DMS153 treated with DMSO at 0.1 percent for 48 hours (cell line): ENCODE results near the gene BRSK2.
"Not testable (repeated sequence)": the region's sequence is repeated elsewhere in the genome, so short reads cannot be mapped to it uniquely, and the experiment has no call there.

ENCODE experiments used
- DNase-seq: peaks from one replicate; lab custom pipeline; 2025; ENCODE audit not compliant: unreplicated experiment; lab: John Stamatoyannopoulos, UW

BRSK2 gene

DNA sequence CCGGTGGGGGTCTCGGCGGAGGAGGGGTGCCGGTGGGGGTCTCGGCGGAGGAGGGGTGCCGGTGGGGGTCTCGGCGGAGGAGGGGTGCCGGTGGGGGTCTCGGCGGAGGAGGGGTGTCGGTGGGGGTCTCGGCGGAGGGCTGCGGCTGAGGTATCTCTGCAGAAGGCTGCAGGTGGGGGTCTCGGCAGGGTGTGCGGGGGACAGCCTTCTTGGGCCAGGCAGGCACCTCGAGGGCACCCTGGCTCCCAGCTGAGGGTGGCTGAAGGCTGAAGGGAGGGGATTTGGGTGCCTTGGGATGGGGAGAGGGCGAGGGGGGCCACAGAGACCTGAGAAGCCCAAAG lies 45.7 kb downstream of the BRSK2 start:
- DNase-seq = not testable (repeated sequence)

DNA sequence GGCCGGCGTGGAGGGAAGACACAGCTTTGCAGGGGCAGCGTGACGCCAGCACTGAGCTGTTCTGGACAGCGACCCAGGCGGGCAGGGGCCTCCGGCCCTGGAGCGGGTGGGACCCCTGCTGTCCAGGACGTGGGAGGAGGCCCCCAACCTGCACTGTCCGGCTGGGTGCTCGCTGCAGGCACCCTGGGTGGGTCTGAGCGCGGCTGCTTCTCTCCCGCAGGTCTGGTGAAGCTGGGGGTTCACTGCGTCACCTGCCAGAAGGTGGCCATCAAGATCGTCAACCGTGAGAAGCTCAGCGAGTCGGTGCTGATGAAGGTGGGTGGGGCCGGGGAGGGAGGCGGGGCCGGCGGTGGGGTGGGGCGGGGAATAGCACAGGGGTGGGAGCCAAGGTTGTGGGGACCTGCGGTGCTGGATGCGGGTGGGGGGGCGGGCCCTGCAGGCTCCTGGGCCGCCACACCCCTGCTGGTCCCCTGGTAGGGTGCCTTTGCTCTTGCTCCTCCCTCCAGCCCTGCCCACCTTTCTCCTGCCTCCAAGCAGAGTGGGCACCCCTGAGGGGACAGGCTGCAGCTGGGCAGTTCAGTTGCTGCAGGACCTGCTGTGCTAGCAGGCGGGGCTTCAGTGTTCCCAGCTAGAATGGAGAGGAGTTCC lies 46.2 kb downstream of the BRSK2 start:
- DNase-seq = no peak

DNA sequence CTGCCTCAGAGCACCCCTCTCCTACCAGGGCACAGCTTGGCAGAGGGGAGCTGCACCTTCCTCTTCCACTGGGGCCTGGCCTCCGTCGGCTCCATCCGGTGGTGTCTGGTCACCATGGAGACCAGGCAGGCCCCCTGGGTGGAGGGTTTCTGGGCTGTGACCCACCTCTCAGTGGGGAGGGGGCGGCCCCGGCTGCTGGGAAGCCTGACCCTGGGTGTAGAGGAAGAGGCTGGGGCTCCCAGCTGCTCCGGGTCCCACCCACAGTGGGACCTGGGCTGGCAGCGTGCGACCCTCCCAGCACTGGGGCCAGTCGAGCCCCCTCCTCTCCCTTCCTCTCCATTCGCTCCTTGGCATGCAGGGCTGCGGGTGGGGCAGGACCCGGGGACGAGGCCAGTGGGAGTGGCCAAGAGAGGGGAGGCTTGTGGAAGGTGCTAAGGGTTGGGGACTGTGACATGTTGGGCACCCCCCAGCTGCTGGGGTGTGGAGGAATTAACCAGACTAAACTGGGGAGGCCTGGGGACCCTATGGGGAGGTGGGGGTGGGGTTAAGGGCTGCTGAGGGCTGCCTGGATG lies 46.8 kb downstream of the BRSK2 start:
- DNase-seq = no peak

DNA sequence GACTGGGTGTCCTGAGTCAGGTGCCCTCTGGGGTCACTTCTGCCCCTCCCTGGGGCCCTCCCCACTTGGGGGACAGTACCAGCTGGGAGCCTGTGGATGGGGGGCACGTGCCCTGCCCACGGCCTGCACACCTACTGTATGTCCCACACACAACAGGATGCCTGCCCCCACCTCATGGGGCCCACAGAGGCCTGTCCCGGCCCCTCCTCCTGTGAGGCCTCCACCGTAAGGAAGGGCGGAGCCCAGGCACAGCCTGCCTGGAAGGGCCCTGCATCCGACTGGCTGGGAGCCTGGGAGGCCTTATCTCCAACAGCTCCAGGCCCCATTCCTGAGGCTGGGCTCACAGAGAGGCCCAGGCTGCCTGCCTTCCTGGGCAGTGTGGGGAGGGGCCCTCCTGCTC lies 47.8 kb downstream of the BRSK2 start:
- DNase-seq = no peak

DNA sequence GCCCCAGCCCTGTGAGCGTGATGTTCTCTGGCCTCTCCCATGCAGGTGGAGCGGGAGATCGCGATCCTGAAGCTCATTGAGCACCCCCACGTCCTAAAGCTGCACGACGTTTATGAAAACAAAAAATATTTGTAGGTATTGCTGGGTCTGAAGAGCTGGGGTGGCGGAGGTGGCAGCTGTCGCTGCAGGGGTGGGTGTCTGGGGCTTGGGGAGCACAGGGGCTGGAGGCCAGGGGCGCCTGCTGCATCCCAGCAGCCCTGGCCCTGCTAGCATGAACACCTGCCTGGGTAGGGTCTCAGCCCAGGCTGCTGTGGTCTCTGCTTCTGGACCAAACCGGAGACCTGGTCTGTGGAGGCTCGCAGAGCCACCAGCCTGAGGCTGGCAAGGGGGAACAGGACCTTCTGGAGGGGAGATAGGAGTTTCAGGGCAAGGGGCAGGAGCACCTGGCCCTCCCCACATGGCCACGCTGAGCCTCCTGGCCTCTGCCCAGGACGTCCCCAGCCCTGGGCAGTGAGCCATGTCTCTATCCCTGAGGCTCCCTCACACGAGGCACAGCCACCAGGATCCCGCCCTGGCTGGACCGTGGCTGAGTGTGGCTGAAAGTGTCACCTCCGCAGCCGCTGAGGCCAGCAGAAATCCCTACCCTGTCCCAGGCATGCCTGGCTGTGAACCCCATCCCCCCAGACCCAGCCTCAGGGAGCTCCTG lies 48.7 kb downstream of the BRSK2 start:
- no peak for DNase-seq

DNA sequence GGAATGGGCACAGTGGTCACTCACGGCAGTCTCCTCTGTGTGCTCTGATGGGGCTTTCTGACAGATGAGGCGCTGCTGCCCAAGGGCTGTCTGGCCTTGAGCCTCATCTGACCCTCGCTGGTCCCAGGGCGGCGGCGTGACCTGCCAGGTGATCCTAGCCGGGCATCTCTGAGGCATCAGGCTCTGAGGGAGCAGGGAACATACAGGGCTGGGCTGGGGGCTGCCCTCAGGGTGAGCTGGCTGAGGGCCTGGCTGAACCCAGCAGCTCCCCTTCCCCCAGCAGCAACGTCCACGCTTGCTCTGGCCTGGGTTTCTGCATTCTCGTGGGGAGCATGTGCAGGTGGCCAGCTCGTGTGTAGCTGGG lies 49.2 kb downstream of the BRSK2 start:
- no peak for DNase-seq

DNA sequence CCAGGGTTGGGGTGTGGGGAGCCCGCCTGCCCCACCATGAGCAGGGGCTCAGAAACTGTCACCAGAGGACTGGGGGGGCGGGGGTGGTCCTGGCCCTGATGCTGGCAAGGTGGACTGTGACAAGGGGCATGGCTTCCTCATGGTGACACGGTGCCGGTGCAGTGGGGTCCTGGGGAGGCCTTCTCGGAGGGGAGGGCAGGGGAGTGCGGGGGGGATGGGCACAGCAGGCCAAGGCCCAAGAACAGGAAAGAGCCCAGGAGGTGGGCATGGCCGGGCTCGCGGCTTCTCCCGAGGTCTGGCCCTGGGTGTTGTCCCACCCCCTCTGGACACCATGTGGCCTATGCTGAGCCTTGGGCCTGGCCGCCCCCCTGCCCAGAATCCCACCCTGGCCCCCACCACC lies 49.6 kb downstream of the BRSK2 start:
- no peak for DNase-seq

DNA sequence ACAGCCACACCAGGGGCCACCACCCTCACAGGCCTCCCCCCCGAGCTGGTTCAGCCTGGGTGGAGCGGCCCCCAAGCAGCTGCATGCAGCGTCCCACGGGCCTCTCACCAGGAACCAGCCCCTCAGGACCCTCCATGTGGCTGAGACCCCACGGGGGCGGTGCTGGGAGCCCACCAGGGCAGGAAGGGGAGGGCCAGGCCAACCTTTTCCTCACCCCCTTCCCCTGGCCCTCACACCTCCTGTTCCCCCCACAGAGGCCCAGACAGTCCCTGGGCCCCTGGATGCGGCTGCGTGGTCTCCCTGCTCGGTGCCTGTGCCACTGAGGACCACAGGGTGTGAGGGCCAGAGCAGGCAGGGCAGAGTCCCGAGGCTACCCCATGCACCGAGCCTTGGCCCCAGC lies 50.3 kb downstream of the BRSK2 start:
- no peak for DNase-seq

DNA sequence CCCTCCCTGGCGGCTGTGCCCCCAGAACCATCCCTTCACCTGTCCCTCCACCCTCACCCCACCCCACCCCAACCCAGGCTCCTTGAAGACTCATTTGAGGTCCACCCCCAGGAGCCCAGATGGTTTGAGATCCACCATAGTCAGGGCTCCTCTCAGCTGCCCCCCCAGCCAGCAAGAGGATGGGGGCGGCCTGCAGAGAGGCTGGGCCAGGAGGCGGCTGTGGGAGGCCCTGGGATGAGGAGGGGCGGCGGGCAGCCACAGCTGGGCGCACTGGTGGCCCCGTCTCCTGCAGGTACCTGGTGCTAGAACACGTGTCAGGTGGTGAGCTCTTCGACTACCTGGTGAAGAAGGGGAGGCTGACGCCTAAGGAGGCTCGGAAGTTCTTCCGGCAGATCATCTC lies 50.8 kb downstream of the BRSK2 start:
- DNase-seq = no peak

DNA sequence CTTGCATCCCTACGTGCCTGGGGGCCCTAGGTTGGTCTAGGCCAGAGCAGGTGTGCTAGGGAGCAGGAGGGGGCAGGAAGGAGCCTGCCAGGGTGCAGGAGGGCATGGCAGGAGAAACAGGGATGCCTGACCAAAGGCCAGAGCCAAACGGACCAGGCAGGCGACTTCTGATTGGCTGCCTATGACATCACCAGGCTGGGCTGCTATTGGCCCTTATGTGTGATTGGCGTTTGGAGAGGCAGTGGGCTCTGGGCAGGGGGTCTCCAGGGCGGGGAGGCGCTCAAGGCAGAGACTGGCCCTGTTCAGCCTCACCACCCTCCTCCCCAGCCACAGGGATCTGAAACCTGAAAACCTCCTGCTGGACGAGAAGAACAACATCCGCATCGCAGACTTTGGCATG lies 52.4 kb downstream of the BRSK2 start:
- DNase-seq = no peak

DNA sequence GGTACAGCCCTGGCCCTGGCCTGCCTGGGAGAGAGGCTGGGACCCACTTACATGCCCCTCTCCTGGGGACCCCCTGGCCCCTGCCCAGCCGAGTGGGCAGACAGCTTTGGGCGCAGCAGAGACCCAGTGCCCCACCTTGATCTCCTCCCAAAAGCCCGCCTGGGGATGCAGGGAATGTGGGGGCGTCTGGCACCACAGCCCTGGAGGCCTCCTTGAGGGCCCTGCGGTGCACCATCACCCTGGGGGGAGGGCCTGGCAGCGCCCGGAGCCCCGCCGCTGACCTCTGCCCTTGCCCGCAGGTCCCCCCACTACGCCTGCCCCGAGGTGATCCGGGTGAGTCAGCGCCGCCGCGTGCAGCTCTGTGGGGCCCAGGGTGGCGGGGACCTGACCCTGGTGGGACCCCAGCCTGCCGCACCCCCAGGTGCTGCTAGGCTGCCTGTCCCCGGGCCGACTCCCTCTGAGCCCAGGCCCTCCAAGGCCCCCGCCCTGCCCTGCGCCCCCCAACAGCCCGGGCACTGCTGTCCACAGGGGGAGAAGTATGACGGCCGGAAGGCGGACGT lies 53.2 kb downstream of the BRSK2 start:
- DNase-seq = no peak

DNA sequence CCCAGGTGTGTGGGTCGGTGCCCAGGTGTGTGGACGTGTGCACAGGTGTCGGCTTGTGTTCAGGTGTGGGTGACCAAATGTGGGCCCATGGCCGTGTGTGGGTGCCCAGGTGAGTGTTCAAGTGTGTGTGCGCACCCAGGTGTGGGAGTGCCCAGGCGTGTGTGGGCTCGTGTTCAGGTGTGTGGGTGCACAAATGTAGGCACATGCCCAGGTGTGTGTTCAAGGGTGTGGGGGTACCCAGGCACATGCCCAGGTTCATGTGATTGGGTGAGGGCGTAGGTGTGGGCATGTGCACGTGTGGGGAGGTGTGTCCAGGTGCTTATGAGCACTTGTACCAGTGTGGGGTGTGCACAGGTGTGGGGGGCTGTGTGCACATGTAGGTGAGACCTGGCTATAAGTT lies 54.0 kb downstream of the BRSK2 start:
- no peak for DNase-seq

DNA sequence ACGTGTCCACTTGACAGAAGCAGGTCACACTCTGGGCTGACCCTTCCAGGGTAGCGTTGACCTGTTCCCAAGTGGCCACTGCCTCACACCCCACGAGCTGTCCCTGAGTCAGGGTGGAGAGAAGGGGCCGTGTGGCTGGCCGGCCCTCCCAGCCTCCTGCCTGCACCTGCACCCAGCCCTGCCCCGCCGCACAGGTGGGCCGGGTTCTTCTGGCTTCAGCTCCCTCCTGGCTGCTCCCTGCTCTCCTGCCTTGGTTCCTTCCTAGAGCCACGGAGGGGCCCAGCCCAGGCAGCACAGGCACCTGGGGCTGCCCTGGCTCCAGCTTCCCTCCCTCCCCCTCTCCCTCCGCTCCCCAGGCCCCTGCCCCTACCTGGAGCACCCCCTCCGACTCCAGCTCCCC lies 54.6 kb downstream of the BRSK2 start:
- DNase-seq = no peak

DNA sequence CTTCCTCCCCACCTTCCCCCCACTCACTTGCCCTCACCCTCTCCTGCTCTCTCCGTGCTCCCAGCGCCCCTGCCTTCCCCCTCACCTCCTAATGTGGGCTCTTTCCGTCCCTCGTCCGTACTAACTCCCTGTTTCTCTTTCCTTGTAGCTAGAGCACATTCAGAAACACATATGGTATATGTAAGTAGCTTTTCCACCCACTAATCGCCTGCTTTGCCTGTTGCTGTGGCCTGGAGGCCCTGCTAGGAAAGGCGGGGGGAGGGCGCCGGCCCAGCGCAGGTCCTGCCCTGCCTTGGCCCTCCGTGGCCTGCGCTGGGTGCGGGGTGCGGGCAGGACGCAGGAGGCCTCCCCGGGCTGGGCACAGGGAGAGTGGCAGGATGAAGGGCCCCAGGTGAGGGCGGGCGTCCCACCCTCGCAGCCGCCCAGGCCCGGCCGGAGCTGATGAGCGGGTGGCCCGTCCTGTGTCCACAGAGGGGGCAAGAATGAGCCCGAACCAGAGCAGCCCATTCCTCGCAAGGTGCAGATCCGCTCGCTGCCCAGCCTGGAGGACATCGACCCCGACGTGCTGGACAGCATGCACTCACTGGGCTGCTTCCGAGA lies 55.2 kb downstream of the BRSK2 start:
- DNase-seq = no peak

DNA sequence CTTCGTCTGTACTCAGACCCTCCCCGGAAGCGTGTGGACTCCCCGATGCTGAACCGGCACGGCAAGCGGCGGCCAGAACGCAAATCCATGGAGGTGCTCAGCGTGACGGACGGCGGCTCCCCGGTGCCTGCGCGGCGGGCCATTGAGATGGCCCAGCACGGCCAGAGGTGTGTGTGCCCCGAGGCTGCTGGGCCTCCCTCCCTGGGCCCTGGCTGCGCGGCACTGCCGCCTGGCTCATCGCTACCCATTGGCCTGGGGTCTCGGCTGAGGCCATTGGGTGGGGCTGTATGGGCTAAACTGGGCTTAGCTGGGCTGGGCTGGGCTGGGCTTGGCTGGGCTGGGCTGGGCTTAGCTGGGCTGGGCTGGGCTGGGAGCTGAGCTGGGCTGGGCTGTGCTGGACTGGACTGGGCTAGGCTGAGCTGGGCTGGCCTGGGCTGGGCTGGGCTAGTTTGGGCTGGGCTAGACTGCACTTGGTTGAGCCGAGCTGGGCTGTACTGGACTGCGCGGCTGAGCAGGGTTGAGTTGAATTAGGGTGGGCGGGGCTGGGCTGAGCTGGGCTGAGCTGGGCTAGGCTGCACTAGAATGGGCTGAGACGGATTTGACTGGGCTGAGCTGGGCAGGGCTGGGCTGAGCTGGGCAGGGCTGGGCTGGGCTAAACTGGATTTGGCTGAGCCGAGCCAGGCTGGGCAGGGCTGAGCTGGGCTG lies 56.2 kb downstream of the BRSK2 start:
- DNase-seq = no peak

DNA sequence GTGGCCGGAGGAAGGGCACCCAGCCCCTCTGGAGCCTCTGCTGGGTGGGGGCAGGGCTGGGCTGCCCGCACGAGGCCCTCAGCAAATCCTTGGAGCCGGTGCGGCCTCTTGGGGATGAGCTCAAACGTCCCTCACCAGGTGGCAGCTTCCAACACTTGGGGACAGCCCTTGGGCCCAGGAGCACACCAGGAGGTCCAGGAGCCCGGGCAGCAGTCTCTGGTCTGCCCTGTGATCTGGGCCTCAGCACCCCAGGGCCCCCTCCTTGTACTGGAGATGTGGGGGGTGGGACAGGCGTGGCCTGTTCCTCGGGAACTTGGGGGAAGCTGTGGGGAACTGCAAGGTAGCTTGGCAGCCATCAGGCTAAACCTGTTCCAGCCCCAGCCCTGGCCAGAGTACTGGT lies 56.9 kb downstream of the BRSK2 start:
- DNase-seq = no peak

DNA sequence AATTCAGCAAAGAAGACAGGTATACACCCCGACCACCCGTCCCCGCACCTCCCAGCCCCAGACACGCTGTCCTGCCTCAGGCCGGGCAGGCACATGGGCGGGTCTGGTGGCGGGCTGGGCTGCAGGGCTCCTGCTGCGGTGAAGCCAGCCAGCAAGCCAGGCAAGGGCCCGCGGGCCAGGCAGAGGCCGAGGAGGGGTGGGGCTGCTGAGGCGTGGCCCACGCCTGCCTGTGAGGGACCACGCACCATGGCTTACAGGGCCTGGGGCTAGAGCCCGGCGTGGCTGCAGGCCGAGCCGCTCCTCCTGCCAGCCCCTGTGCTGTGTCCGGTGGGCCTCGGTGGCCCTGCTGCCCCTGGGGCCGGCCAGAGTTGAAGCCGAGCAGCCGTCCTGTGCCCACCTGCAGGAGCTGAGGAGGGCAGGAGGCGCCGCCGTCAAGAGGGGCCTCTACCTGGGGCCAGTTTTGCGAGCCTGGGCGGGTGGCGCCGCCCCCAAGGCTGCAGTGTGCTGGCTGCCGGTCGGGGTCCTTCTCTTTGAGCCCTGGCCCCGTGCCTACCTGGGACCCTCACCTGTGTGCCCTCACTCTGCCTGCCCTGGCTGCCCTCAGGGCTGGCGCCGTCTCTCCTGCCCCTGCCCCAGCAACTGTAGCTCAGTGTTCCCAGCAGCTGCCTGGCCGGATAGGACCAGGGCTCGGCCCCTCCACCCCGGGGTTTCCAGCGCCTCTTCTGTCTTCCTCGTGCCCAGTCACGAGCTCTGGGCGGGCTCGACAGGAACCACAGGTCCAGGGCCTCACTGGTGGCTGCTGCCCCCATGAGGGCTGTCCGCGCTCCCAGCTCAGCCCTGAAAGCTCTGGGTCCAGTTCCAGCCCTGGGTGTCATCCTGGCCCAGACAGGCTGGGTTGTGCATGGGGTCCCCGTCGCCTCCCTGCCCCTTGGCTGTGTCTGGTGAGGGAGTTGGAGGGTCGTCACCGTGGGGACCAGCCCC lies 58.4 kb downstream of the BRSK2 start:
- DNase-seq = no peak

DNA sequence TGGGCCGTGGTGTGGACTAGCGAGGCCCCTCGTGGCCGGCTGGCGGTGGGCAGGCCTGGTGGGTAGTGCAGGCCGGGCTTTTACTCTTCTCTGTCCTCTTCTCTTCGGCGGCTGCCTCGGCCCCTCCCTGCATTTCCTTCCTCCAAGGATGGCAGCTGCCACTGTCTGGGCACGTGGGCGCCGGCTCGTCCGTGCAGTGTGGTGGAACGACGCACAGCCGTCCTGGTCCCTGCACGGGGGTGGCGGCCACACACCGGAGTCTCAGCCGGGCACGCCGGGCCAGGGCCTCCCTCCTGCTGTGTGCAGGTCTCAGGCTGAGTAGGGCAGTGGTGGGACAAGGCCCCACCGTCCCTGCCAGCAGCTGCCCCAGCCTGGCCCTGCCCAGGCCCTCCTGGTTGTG lies 59.1 kb downstream of the BRSK2 start:
- DNase-seq = no peak

DNA sequence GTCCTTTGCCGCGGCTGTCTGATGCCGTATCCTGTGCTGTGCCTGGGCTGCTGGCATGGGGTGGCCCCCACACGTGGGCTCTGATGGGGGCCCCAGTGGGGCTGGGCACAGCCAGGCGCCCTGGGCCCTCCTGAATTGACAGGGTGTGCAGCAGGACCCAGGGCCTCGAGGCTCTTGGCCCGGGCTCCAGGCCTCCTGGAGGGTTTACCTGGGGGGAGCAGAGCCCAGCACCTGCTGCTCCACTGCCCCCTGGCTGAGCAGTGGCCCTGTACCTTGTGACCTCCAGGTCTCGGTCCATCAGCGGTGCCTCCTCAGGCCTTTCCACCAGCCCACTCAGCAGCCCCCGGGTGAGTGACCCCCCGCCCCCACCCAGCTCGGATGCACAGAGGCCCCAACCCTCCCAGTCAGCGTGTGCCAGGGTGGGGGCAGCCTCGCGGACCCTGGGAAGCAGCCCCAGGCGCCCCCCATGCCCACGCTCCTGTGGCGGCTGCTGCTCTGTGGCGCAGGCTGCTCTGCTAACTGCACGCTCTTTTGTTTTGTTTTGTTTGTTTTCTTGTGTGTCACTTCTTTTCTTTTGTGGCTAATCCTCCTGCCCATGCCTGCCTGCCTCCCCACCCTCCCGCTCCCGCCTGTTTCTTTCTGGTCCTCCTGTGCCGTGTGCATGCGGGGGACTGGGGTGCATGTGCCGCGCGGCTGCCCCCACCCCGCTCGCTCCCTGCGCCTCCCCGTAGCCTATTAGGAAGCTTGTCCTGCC lies 59.9 kb downstream of the BRSK2 start:
- no peak for DNase-seq
